ENCODE data around the gene AQP12A. TPM values are rescaled to one million over a fixed set of nuclear protein-coding genes. Genes with fewer than 3 reads are reported as not detected.

The AQP12A gene
- total and polyA plus RNA-seq, 9 of the 15 experiments (the other 6 are each of a cell fraction or from before 2014, with no cell fraction given) = not detected

GRCh38 chr2:240723851-240724250 is 32.2 kb downstream of the AQP12A start:
- Histone ChIP-seq H3K4me2 (ENCODE audit: insufficient read depth, low read length) (no peak overlapping the region), H3K79me2 (ENCODE audit: control insufficient read depth, insufficient read depth, low read length) (no peaks in the 10 kb centered on the region), H3K4me3 (no peak overlapping the region), H3K27me3 (ENCODE audit: control insufficient read depth in 2 of 2, insufficient read depth in 2 of 2, low read length in 2 of 2) (peaks cover 0 to 74% of the 10 kb centered on the region in 2 experiments; a peak in 3 of 5 replicates), H3K27ac (ENCODE audit: extremely low read depth, low read depth, low read length) (no peak overlapping the region), H4K20me1 (replicated peaks; ENCODE audit: control insufficient read depth, insufficient read depth, low read length) (no peaks in the 10 kb centered on the region), H3K9me1 (ENCODE audit: control insufficient read depth, insufficient read depth, low read length) (no peaks in the 10 kb centered on the region), H2AFZ (ENCODE audit: low read depth, low read length) (no peak overlapping the region), H3K9ac (ENCODE audit: insufficient read depth in 1 of 2, low read depth in 2 of 2, low read length in 2 of 2) (no peak overlapping the region), H3K36me3 (ENCODE audit: control insufficient read depth, insufficient read depth, low read length) (no peaks in the 10 kb centered on the region), H3K4me1 (replicated peaks in 1 of 2; ENCODE audit: control insufficient read depth in 2 of 2, insufficient read depth in 2 of 2, low read length in 2 of 2) (peaks cover 0 to 8% of the 10 kb centered on the region in 2 experiments; a peak in 1 of 5 replicates), H3K9me3 (replicated peaks; ENCODE audit: control insufficient read depth, insufficient read depth, low read depth, low read length) (no peaks in the 10 kb centered on the region)
- ChIA-PET CTCF (ENCODE audit: low intra/inter-chr PET ratio) (no interaction called here), POLR2A (no interaction called here)
- BruUV-seq (replicated peaks) = no TSS peak
- in situ Hi-C loops (cut with MboI) (no loop called here), intact Hi-C loops (cut with micrococcal nuclease) (no loop called here)
- FAIRE-seq (no peak), ATAC-seq (no peak), DNase-seq (ENCODE audit: extremely low read depth in 1 of 4, low spot score in 3 of 4) (no peak)
- 0% methylated on average over 8 of the region's 9 CpGs for WGBS (ENCODE audit: insufficient coverage, low coverage, missing lambda C conversion rate)
- TF ChIP-seq SMAD4 (CRISPR knock-in tag; conservative IDR thresholded peaks at IDR 0.05) (no peak), E2F4 (CRISPR knock-in tag; IDR thresholded peaks at IDR 0.05; ENCODE audit: low read depth) (no peak), MYBL2 (IDR thresholded peaks at IDR 0.05; ENCODE audit: low read depth) (no peak), MYBL2 (CRISPR knock-in tag; IDR thresholded peaks at IDR 0.05; ENCODE audit: borderline replicate concordance) (no peak), ATF4 (CRISPR knock-in tag; IDR thresholded peaks at IDR 0.05) (no peak), ZFP1 (CRISPR knock-in tag; IDR thresholded peaks at IDR 0.05) (no peak), ZNF184 (CRISPR knock-in tag; IDR thresholded peaks at IDR 0.05) (no peak), DLX4 (CRISPR knock-in tag; IDR thresholded peaks at IDR 0.05) (no peak), TEAD1 (CRISPR knock-in tag; IDR thresholded peaks at IDR 0.05) (no peak), SAFB (IDR thresholded peaks at IDR 0.05; ENCODE audit: borderline replicate concordance, low read depth, low read length) (no peak), RNF219 (CRISPR knock-in tag; IDR thresholded peaks at IDR 0.05) (no peak)
